EL (cell line): Measurements from ENCODE around the gene MOB3C.
"Not testable (repeated sequence)": the region's sequence is repeated elsewhere in the genome, so short reads cannot be mapped to it uniquely, and the experiment has no call there.

Experiments
- DNase-seq: peaks from one replicate; pipeline ENCODE4 v3.0.0-alpha.2; 2016

The MOB3C gene

DNA sequence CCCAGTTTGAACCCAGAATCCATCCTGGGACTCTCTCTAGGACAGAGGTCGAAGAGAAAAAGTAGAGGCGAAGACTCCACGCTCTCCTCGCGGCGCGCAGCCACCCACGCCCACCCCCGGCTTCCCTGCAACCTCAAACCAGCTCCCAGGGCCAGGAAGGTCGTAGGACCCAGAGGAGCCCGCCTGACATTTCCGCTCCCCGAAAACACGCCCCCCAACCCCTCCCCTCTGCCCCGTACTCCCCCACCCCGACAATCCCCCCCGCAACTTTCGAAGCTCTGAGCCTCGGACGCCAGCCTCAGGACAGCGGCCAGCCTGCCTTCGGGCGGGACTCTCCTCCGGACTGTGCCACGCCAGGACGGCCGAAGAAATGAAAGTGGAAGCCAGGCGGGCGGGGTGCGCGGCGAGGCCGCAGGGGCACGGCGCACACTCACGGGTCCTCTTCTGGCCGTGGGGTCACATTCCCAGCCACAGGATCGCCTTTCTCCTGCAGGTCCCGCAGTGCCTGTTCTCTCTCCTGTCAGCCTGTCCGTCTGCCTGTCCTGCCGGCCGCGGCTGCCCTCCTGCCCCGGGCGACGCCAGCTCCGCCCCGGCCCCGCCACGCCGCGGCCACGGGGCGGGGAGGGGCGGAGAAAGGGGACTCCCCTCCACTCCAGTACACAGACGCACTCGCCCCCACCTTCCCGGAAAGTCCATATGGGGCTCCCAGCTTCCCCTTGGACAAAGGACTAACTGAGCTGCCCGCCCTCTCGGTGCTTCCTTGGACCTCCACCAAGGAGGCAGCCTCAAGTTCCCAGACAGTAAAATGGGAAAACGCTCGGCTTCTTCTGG, at the start of gene MOB3C:
Gene MOB3C (minus strand): TSS at position 535 of the 831 bp plus-strand sequence. CDS start 3,490 bp downstream, outside the sequence.
- DNase-seq = peak; percentile 87

GRCh38 chr1:46665983-46666382, 49.4 kb upstream of the MOB3C start:
- no peak for DNase-seq

DNA sequence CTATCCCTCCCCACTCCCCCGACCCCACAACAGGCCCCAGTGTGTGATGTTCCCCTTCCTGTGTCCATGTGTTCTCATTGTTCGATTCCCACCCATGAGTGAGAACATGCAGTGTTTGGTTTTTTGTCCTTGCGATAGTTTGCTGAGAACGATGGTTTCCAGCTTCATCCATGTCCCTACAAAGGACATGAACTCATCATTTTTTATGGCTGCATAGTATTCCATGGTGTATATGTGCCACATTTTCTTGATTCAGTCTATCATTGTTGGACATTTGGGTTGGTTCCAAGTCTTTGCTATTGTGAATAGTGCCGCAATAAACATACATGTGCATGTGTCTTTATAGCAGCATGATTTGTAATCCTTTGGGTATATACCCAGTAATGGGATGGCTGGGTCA, 46.3 kb upstream of the MOB3C start:
- DNase-seq = not testable (repeated sequence)

- DNase-seq = not testable (repeated sequence)
Observed at GRCh38 chr1:46660116-46660515, 43.5 kb upstream of the MOB3C start.

DNA sequence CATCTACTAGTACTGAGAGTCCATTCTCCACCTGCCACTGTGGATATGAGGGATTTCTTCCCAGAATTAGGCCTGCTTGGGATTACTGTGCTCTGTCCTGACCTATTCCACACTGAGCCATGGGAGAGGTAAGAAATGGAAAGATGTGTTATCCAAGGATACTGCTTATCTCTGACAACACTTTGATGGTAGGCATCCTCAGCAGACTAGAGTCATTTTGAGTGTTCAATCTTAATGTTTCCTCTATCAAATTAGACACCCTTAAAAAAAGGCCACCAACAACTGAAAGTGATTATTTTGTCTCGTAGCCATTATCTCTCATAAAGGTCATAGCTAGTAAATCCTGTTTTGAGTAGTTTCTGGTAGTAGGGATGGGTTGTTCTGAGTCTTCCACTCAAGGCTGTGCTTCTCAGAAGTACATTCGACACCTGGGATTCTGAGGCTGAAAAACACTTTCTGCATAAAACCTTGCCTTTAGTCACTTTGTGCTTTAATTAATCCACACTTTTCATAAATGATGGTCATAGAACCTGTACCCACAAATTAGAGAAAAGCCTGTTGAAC, 42.8 kb upstream of the MOB3C start:
- DNase-seq = no peak

- no peak for DNase-seq
Observed at GRCh38 chr1:46657775-46658174, 41.2 kb upstream of the MOB3C start.

DNA sequence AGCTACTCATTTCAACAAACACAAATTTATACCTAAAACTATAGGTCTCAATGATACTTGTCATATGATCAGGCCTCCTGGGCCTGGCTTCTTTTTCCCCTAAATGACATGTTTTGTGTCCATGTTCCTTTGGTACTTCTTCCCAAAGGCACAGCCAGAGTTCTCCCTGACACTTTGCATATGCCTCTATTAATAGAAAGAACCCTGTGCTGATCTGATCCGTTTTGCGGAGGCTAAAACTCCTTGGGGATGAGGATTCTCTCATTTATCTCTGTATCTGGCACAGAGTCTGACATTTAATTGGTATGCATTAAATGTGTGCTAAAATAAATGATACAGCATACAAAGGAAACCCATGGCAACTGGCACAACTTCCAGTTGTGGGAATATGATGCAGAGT, 40.0 kb upstream of the MOB3C start:
- DNase-seq = no peak

DNA sequence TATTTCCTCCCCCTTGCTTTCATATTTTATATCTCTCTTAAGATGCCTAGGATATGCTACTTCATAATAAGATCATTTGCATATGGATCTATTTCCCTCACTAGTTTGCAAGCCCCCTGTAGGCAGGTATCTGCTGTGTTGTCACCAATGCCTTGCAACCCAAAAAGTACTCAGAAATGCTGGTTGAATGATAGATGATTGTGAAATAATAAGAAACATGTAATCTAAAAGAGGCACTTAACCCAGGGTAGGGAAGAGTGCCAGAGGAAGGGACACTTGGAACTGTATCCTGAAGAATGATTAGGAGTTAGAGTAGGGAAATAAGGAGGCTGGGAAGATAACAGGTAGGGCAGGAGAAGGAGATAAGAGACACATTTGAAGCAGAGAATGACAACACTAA, 39.2 kb upstream of the MOB3C start:
- DNase-seq = no peak

DNA sequence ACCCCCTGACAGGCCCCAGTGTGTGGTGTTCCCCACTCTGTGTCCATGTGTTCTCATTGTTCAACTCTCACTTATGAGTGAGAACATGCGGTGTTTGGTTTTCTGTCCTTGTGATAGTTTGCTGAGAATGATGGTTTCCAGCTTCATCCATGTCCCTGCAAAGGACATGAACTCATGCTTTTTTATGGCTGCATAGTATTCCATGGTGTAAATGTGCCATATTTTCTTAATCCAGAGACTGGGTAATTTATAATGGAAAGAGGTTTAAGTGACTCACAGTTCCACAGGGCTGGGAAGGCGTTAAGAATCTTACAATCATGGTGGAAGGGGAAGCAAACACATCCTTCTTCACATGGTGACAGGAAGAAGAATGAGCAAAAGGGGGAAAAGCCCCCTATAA, 38.1 kb upstream of the MOB3C start:
- not testable (repeated sequence) for DNase-seq

DNA sequence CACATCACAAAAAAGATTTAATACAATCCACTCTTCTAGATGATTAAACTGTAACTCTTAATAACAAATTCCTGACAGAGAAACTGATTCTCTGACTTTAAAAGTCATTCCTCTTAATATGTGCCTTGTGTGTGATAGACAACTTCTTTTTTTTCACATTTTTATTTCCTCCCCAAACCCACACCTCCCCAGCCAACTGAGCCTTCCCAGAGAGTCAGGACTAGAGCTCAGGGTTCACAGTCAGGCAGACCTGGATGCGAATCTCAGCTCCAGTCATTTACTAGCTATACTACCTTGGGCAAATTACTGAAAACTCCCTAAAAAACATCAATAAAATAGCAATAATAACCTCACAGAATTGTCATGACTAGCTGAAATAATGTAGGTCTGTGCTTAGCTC, 37.4 kb upstream of the MOB3C start:
- DNase-seq = no peak

- peak; percentile 23 for DNase-seq
Observed at GRCh38 chr1:46653405-46653958, 36.9 kb upstream of the MOB3C start.

DNA sequence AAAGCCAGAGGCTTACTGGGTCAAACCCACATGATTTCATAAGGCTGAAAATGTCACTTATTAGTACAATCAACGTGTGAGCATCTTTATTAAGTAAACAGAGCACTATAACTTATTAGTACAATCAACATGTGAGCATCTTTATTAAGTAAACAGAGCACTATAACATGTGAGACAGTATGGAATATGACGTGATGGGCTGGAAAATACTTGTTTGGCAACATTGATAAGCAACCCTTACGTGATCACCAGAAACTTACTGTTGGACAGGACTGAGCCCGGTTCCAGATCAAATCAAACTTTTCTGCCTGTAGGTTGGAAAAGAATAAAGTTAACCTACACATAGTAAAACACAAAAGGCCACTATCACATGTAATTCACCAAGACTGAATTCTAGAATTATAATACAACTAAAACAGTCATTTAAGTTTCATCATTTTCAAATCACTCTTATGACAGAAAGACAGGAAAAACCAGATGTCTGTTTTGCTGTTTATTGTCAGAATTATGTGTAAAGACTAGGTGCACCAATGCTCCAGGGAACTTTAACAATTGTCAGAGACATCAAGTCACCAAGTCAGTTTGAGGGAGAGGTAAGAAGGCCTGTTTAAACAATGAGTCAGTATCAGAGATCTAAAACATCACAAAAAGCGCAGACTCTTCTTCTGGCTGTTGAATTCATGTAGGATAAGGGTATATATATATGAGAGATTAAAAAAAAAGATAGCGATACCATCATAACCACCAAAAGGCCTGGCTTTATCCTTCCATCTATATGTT, 35.9 kb upstream of the MOB3C start:
- DNase-seq = no peak

- not testable (repeated sequence) for DNase-seq
Observed at GRCh38 chr1:46651152-46651551, 34.5 kb upstream of the MOB3C start.

DNA sequence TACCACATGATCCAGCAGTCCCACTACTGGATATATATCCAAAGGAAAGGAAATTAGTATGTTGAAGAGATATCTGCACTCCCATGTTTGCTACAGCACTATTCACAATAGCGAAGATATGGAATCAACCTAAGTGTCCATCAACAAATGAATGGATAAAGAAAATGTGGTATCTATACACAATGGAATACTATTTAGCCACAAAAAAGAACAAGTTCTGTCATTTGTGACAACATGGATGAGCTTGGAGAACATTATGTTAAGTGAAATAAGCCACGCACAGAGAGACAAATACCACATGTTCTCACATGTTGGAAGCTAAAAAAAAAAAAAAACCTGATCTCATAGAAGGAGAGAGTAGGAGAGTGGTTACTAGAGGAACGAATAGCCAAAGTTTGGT, 33.9 kb upstream of the MOB3C start:
- no peak for DNase-seq

DNA sequence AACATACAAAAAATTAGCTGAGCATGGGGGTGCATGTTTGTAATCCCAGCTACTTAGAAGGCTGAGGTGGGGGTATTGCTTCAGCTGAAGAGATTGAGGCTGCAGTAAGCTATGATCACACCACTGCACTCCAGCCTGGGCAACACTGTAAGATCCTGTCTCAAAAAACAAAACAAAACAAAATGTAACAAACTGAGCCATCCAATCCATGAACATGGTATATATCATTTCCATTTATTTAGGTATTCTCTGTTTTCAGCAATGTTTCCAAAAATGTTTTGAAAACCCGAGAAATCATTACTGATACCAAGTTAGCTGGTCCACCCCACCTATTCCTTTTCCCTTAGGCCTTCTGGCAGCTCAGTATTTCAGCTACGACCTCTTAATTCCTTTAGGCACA, 33.2 kb upstream of the MOB3C start:
- DNase-seq = no peak

GRCh38 chr1:46647611-46648010, 31.0 kb upstream of the MOB3C start:
- no peak for DNase-seq

- DNase-seq = no peak
Observed at GRCh38 chr1:46646844-46647243, 30.2 kb upstream of the MOB3C start.

DNA sequence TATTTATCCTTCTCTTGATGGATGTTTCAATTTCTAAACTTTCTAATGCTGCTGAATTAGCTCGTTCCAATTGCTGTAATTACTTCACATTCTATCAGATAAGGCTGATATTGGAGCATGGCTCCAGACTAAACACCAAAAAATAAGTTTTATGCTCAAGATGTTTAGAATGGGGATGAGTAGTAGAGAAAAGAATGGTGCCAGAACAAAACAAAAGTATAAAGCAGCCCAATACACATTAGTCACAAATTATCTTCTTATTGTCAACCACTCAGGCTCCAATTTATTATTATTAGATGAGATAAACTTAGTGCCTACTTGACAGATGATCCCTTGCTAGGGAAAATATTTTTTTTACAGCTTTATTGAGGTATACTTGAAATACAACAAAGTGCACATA, 29.7 kb upstream of the MOB3C start:
- DNase-seq = no peak

DNA sequence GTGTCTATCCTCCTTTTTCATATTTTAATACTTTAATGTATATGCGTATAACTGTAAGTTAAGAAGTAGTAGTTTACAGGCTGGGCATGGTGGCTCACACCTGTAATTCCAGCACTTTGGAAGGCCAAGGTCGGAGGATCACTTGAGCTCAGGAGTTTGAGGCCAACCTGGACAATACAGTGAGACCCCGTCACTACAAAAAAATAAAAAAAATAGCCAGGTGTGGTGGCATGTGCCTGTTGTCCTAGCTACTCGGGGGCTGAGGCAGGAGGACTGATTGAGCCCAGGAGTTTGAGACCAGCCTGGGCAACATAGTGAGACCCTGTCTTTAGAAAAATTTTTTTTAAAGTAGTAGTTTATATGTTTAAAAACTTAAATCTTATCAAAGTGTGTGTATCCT, 29.2 kb upstream of the MOB3C start:
- no peak for DNase-seq

DNA sequence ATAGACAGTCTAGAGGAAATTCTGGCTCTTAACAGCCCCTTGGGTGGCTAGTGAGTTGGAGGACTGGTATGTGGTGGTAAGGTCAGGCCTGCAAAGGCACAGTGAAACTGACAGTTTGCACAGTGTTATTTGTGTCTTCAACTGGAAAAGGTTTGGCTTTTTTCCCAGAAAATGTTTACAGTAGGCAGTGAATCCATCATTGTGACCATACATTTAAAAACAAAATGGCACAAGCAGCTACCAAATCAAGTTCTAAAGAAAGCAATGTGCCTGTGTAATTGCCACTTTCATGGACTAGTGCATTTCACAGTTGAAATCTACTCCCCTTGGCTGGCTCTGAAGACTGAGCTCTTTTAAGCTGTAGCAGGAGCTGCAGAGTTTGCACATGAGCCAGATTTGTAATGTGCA, 26.8 kb upstream of the MOB3C start:
- peak; percentile 93 for DNase-seq

- DNase-seq = no peak
Observed at GRCh38 chr1:46642115-46642680, 25.6 kb upstream of the MOB3C start.

- no peak for DNase-seq
Observed at GRCh38 chr1:46639547-46639946, 22.9 kb upstream of the MOB3C start.

- DNase-seq = no peak
Observed at GRCh38 chr1:46638921-46639320, 22.3 kb upstream of the MOB3C start.
